ENCODE results near the gene HIPK2.
A peak's percentile ranks its signal among the peaks of the same experiment; 100 is the strongest.

The HIPK2 gene

DNA sequence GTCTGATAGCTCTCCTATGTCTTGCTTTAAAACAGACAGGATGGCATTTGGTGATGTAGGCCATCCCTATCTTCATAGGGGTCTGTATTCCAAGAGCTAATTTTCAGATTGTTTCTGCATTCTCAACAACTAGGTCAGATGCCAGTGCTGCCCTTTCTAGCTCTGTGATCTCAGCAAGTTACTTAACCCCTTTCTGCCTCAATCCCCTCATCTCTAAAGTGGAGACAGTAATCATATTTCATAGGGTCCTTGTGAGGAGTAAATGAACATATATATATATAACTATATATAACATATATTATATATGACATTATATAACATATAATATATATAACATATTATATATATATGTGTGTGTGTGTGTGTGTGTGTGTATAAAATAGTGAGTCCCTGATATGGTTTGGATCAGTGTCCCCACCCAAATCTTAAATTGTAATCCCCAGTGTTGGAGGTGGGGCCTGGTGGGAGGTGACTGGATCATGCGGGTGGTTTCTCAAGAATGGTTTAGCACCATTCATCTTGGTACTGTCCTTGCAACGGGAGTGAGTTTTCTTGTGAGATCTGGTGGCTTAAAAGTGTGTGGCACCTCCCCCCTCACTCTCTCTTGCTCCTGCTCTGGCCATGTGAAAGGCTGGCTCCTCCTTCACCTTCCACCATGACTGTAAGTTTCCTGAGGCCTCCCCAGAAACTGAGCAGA lies 45.2 kb downstream of the HIPK2 start:
- CTCF ChIA-PET: interaction anchor here (0.6 to 1.3 kb wide), 4 partner anchors 8 to 408 kb away, joined by 3 read pairs; no protein-coding TSS in a partner anchor
- no CpG with 5 or more reads among the region's 2 CpGs for WGBS (ENCODE audit: insufficient coverage)

DNA sequence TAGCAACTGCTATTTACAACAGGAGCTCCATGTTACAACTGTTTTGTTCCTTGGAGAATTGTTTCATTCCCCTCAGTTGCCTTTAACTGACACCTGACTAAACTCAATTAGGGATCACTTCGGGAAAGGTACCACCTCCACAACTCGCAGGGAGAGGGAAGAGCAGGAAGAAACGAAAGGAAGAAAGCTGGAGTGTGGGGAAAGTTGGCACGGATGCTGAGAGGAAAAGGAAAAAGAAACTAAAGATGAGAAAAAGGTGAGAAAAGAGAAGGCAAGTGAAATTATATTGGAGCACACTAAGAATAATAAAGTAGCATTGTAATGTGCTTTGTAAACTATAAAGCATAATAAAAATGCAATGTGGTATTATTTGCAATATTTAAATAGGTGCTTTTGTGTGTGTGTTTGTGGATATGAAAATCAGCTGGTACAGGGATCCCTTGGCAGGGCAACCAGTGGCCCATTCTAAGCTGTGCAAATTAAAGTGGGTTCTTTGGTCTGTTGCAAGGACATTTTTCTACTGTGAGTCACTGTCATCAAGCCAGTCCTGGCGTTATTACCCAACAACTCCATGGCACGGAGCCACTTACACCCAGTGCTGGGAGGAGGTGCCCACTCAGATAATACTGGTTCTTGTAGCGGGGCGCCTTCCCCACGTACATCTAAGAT lies 45.9 kb downstream of the HIPK2 start:
- Histone ChIP-seq H3K4me3 (ENCODE audit: control insufficient read depth in 1 of 7, extremely low read depth in 1 of 7, insufficient read depth in 4 of 7, low read depth in 2 of 7, low read length in 6 of 7) (no peak overlapping the region), H3K27me3 (replicated peaks in 2 of 5; ENCODE audit: control insufficient read depth in 4 of 5, insufficient read depth in 5 of 5, low read length in 4 of 5) (no peaks in the 10 kb centered on the region), H3K36me3 (ENCODE audit: control insufficient read depth in 4 of 4, insufficient read depth in 4 of 4, low read length in 3 of 4) (peaks cover 0 to 4% (median 1%) of the 10 kb centered on the region in 4 experiments), H3K27ac (ENCODE audit: insufficient read depth in 1 of 2, low read depth in 1 of 2, low read length in 2 of 2, poor library complexity in 1 of 2, severe bottlenecking in 2 of 2) (no peak overlapping the region), H3K4me1 (ENCODE audit: control extremely low read depth in 1 of 4, control insufficient read depth in 4 of 4, insufficient read depth in 4 of 4, low read length in 3 of 4) (peaks cover 9 to 25% (median 13%) of the 10 kb centered on the region in 4 experiments), H3K9me3 (ENCODE audit: control extremely low read depth in 1 of 5, control insufficient read depth in 4 of 5, insufficient read depth in 2 of 5, low read depth in 1 of 5, low read length in 4 of 5) (no peaks in the 10 kb centered on the region)
- WGBS (ENCODE audit: insufficient coverage): 84% methylated on average over 8 of the region's 9 CpGs
- POLR2A ChIA-PET: no interaction called here
- CTCF ChIA-PET: interaction anchor here (0.6 to 1.6 kb wide), 6 partner anchors 9 to 408 kb away, joined by 3 read pairs; no protein-coding TSS in a partner anchor
- DNase-seq: peak; percentile 11 to 55 (median 50)

More for the DNA sequence above, 45.2 kb downstream of the HIPK2 start:
- POLR2A ChIA-PET: no interaction called here
- H3K4me3 ChIP-seq (ENCODE audit: control insufficient read depth in 1 of 7, extremely low read depth in 1 of 7, insufficient read depth in 4 of 7, low read depth in 2 of 7, low read length in 6 of 7): no peak overlapping the region
- H3K36me3 ChIP-seq (ENCODE audit: control insufficient read depth in 4 of 4, insufficient read depth in 4 of 4, low read length in 3 of 4): peaks cover 0 to 4% (median 1%) of the 10 kb centered on the region in 4 experiments
- no peaks in the 10 kb centered on the region for H3K27me3 ChIP-seq (replicated peaks in 2 of 5; ENCODE audit: control insufficient read depth in 4 of 5, insufficient read depth in 5 of 5, low read length in 4 of 5)
- peaks cover 11 to 31% (median 17%) of the 10 kb centered on the region in 4 experiments for H3K4me1 ChIP-seq (ENCODE audit: control extremely low read depth in 1 of 4, control insufficient read depth in 4 of 4, insufficient read depth in 4 of 4, low read length in 3 of 4)
- DNase-seq: no peak
- no peak overlapping the region for H3K27ac ChIP-seq (ENCODE audit: insufficient read depth in 1 of 2, low read depth in 1 of 2, low read length in 2 of 2, poor library complexity in 1 of 2, severe bottlenecking in 2 of 2)
- H3K9me3 ChIP-seq (ENCODE audit: control extremely low read depth in 1 of 5, control insufficient read depth in 4 of 5, insufficient read depth in 2 of 5, low read depth in 1 of 5, low read length in 4 of 5): no peaks in the 10 kb centered on the region

DNA sequence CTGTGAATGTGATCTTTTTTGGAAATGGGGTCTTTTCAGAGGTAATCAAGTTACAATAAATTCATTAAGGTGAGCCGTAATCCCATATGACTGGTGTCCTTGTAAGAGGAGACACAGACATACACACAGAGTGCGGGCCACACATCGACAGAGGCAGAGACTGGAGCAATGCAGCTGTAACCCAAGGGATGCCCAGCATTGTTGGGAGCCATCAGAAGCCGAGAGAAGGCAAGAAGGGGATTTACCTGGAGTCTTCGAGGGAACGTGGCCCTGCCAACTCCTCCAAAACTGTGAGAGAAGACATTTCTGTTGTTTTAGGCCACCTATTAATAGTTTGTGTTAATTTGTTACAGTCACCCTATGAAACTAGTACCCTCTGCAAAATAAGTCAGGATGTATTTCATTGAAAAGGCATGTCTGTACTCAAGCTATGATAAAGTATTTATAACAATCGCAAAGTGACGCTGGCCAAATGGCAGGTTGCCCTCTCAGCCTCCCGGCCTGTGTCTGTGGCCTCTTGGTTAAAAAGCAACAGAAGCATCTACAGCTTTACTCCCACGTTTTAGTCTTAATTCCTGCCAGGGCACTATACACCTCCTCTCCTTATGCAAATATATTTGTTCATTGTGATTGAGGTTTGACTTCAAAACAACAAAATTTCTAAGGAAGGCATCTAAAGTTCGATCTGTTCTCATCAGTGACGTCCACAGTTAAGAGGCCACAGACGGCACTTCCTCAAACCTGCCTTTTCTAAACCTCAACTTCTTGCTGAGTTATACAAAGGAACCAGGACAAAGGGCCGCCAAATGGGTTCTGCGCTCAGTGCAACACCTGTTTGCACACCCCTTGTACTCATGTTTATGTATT lies 46.8 kb downstream of the HIPK2 start:
- H3K9me3 ChIP-seq (ENCODE audit: control extremely low read depth in 1 of 5, control insufficient read depth in 4 of 5, insufficient read depth in 2 of 5, low read depth in 1 of 5, low read length in 4 of 5): no peaks in the 10 kb centered on the region
- DNase-seq: peak; percentile 38 to 78 (median 73)
- peaks cover 0 to 4% (median under 1%) of the 10 kb centered on the region in 4 experiments for H3K36me3 ChIP-seq (ENCODE audit: control insufficient read depth in 4 of 4, insufficient read depth in 4 of 4, low read length in 3 of 4)
- ChIA-PET POLR2A (no interaction called here), CTCF (interaction anchor here (1.2 to 1.6 kb wide), 3 partner anchors 10 to 99 kb away, joined by 3 read pairs; no protein-coding TSS in a partner anchor)
- no peak overlapping the region for H3K27ac ChIP-seq (ENCODE audit: insufficient read depth in 1 of 2, low read depth in 1 of 2, low read length in 2 of 2, poor library complexity in 1 of 2, severe bottlenecking in 2 of 2)
- WGBS (ENCODE audit: insufficient coverage): 74% methylated on average over 14 of the region's 15 CpGs
- no peaks in the 10 kb centered on the region for H3K27me3 ChIP-seq (replicated peaks in 2 of 5; ENCODE audit: control insufficient read depth in 4 of 5, insufficient read depth in 5 of 5, low read length in 4 of 5)
- H3K4me3 ChIP-seq (ENCODE audit: control insufficient read depth in 1 of 7, extremely low read depth in 1 of 7, insufficient read depth in 4 of 7, low read depth in 2 of 7, low read length in 6 of 7): no peak overlapping the region
- peaks cover 13 to 27% (median 13%) of the 10 kb centered on the region in 4 experiments for H3K4me1 ChIP-seq (ENCODE audit: control extremely low read depth in 1 of 4, control insufficient read depth in 4 of 4, insufficient read depth in 4 of 4, low read length in 3 of 4)

DNA sequence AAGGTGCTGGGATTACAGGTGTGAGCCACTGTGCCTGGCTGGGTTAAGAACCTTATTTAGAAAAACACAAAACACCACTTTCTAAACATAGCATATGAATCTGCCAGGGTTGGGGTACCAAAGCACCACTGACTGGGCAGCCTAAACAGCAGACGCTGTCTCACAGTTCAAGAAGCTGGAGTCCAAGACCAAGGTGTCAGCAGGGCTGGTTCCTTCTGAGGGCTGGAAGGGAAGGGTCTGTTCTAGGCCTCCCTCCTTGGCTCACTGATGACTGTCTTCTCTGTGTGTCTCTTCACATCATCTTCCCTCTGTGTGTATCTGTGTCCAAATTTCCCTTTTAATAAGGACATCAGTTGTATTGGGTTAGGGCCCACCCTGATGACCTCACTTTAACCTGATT lies 49.6 kb downstream of the HIPK2 start:
- Histone ChIP-seq H3K9me3 (ENCODE audit: control extremely low read depth in 1 of 5, control insufficient read depth in 4 of 5, insufficient read depth in 2 of 5, low read depth in 1 of 5, low read length in 4 of 5) (no peaks in the 10 kb centered on the region), H3K4me3 (ENCODE audit: control insufficient read depth in 1 of 7, extremely low read depth in 1 of 7, insufficient read depth in 4 of 7, low read depth in 2 of 7, low read length in 6 of 7) (no peak overlapping the region), H3K4me1 (ENCODE audit: control extremely low read depth in 1 of 4, control insufficient read depth in 4 of 4, insufficient read depth in 4 of 4, low read length in 3 of 4) (peaks cover 8 to 25% (median 17%) of the 10 kb centered on the region in 4 experiments), H3K27me3 (replicated peaks in 2 of 5; ENCODE audit: control insufficient read depth in 4 of 5, insufficient read depth in 5 of 5, low read length in 4 of 5) (no peaks in the 10 kb centered on the region), H3K27ac (ENCODE audit: insufficient read depth in 1 of 2, low read depth in 1 of 2, low read length in 2 of 2, poor library complexity in 1 of 2, severe bottlenecking in 2 of 2) (no peak overlapping the region), H3K36me3 (ENCODE audit: control insufficient read depth in 4 of 4, insufficient read depth in 4 of 4, low read length in 3 of 4) (peaks cover 0 to 4% (median 0%) of the 10 kb centered on the region in 4 experiments)
- CTCF ChIA-PET: interaction anchor here (0.6 kb wide), 1 partner anchor 10 kb away, joined by 3 read pairs; no protein-coding TSS in a partner anchor
- WGBS (ENCODE audit: insufficient coverage): 100% methylated on average over 1 of the region's 1 CpG
- no peak for DNase-seq
- POLR2A ChIA-PET: no interaction called here

DNA sequence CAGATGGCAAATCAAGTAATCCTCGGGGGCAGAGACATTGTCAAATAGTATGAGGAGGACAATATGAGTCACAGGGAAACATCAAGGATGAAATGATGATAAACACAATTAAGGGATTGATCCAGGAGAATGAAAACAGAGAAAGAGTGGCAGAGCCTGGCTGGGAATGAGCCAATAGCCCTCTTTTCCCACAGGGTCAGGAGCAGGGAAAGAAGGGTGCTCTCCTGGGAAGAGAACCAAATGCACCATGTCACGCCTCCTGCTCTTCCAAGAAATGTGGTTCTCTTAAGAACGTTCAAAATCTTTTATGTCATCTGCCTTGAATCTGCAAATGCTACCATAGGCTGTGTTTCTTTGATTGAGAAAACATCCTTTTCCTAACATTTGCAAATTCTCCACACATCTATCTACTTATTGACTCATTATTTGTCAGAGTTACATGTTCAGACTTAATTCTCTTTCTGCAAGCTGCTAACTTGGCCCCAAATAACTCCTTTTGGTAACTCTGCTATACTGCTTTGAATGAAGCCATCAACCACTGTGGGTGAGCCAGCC lies 50.6 kb downstream of the HIPK2 start:
- Histone ChIP-seq H3K27me3 (replicated peaks in 2 of 5; ENCODE audit: control insufficient read depth in 4 of 5, insufficient read depth in 5 of 5, low read length in 4 of 5) (no peaks in the 10 kb centered on the region), H3K27ac (ENCODE audit: insufficient read depth in 1 of 2, low read depth in 1 of 2, low read length in 2 of 2, poor library complexity in 1 of 2, severe bottlenecking in 2 of 2) (no peak overlapping the region), H3K9me3 (ENCODE audit: control extremely low read depth in 1 of 5, control insufficient read depth in 4 of 5, insufficient read depth in 2 of 5, low read depth in 1 of 5, low read length in 4 of 5) (no peaks in the 10 kb centered on the region), H3K4me3 (ENCODE audit: control insufficient read depth in 1 of 7, extremely low read depth in 1 of 7, insufficient read depth in 4 of 7, low read depth in 2 of 7, low read length in 6 of 7) (no peak overlapping the region), H3K36me3 (ENCODE audit: control insufficient read depth in 4 of 4, insufficient read depth in 4 of 4, low read length in 3 of 4) (peaks cover 0 to 4% (median 0%) of the 10 kb centered on the region in 4 experiments), H3K4me1 (ENCODE audit: control extremely low read depth in 1 of 4, control insufficient read depth in 4 of 4, insufficient read depth in 4 of 4, low read length in 3 of 4) (peaks cover 8 to 25% (median 17%) of the 10 kb centered on the region in 4 experiments)
- 93% methylated on average over 1 of the region's 3 CpGs for WGBS (ENCODE audit: insufficient coverage)
- CTCF ChIA-PET: interaction anchor here (1.1 to 1.2 kb wide), 2 partner anchors 28 to 108 kb away, joined by 3 to 4 read pairs; no protein-coding TSS in a partner anchor
- no peak for DNase-seq
- POLR2A ChIA-PET: no interaction called here

DNA sequence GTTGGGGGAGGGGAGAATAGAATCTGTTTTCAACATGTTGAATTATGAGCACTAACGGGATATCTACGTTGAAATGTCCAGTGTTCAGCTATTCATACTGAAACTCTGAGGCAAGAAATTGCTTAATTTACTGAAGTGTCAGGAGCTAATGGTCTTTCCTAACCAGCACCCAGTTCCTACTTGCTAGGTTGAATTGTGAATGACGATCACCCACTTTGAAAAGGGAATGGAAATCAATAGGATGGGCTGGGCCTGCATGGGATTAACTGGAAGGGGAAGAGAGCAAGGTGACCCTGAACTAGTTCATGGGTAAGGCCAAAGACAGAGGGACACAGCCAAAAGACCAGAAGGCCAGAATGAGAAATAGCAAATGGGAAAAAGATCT lies 51.3 kb downstream of the HIPK2 start:
- no peak overlapping the region for H3K4me3 ChIP-seq (ENCODE audit: control insufficient read depth in 1 of 7, extremely low read depth in 1 of 7, insufficient read depth in 4 of 7, low read depth in 2 of 7, low read length in 6 of 7)

More for the DNA sequence above, 51.3 kb downstream of the HIPK2 start:
- POLR2A ChIA-PET: no interaction called here
- peaks cover 0 to 4% (median 0%) of the 10 kb centered on the region in 4 experiments for H3K36me3 ChIP-seq (ENCODE audit: control insufficient read depth in 4 of 4, insufficient read depth in 4 of 4, low read length in 3 of 4)
- CTCF ChIA-PET: interaction anchor here (1.2 to 2.5 kb wide), 2 partner anchors 81 to 107 kb away, joined by 3 to 6 read pairs; no protein-coding TSS in a partner anchor
- no peak overlapping the region for H3K27ac ChIP-seq (ENCODE audit: insufficient read depth in 1 of 2, low read depth in 1 of 2, low read length in 2 of 2, poor library complexity in 1 of 2, severe bottlenecking in 2 of 2)
- no peaks in the 10 kb centered on the region for H3K9me3 ChIP-seq (ENCODE audit: control extremely low read depth in 1 of 5, control insufficient read depth in 4 of 5, insufficient read depth in 2 of 5, low read depth in 1 of 5, low read length in 4 of 5)
- DNase-seq: no peak
- peaks cover 3 to 23% (median 12%) of the 10 kb centered on the region in 4 experiments for H3K4me1 ChIP-seq (ENCODE audit: control extremely low read depth in 1 of 4, control insufficient read depth in 4 of 4, insufficient read depth in 4 of 4, low read length in 3 of 4)
- no peaks in the 10 kb centered on the region for H3K27me3 ChIP-seq (replicated peaks in 2 of 5; ENCODE audit: control insufficient read depth in 4 of 5, insufficient read depth in 5 of 5, low read length in 4 of 5)
- WGBS (ENCODE audit: insufficient coverage): 81% methylated on average over 3 of the region's 3 CpGs
